Transverse colon (tissue), 4 donors: ENCODE measurements around the gene SCN2A. TPM values are rescaled to one million over a fixed set of nuclear protein-coding genes. Genes with fewer than 3 reads are reported as not detected.
A peak's percentile ranks its signal among the peaks of the same experiment; 100 is the strongest.

Experiments used
- DNase-seq: peaks from one replicate; pipeline ENCODE4 v3.0.0-alpha.2; 2019
- H3K27ac ChIP-seq, 4 donors: fragments of 200-600 bp; sonication (generic); 2 replicates each; pipeline ENCODE4 v1.5.1; 2016 to 2018; ENCODE audit warnings: inconsistent platforms in 4 of 4
- H3K27me3 ChIP-seq: fragments of 200-600 bp; sonication (generic); 2 replicates; pipeline ENCODE4 v1.5.1; 2017; ENCODE audit warnings: inconsistent platforms
- H3K36me3 ChIP-seq, 4 donors: fragments of 200-600 bp; sonication (generic); 2 replicates each; pipeline ENCODE4 v1.5.1; 2017 to 2019; ENCODE audit warnings: inconsistent platforms in 4 of 4
- H3K4me1 ChIP-seq, 4 donors: fragments of 200-600 bp; sonication (generic); 2 replicates each; pipeline ENCODE4 v1.5.1; 2017 to 2020; ENCODE audit warnings: inconsistent platforms in 4 of 4
- H3K4me3 ChIP-seq, 4 donors: fragments of 200-600 bp; sonication (generic); 1 replicate in 1 of 4; 2 replicates in 3 of 4; pipeline versions ENCODE4 v1.5.1 to v1.6.1; 2017 to 2019; ENCODE audit warnings: inconsistent platforms in 4 of 4
- H3K9me3 ChIP-seq, 2 donors: fragments of 200-600 bp; sonication (generic); 2 replicates each; pipeline ENCODE4 v1.5.1; 2017 to 2019; ENCODE audit warnings: inconsistent platforms in 2 of 2
- EP300 ChIP-seq: sonication (generic); formaldehyde crosslinking; IDR thresholded peaks from one replicate; pipeline ENCODE4 v1.6.1; 2017; ENCODE audit warnings: antibody characterized with exemption, low read depth
- POLR2A ChIP-seq: fragments of 450-650 bp; IDR thresholded peaks from one replicate; pipeline ENCODE4 v1.6.1; 2016; ENCODE audit warnings: antibody characterized with exemption, mild to moderate bottlenecking, moderate library complexity
- POLR2AphosphoS5 ChIP-seq, 3 donors: sonication (generic); formaldehyde crosslinking; IDR thresholded peaks; one replicate each; pipeline ENCODE4 v1.6.1; 2016; ENCODE audit warnings: antibody characterized with exemption in 3 of 3
- WGBS, 2 donors: methylation state at CpG; one replicate each; pipeline ENCODE4 v1.1.5; 2018; ENCODE audit warnings: low coverage in 1 of 2; 5-methylcytosine and 5-hydroxymethylcytosine counted together
- in situ Hi-C, 4 donors: fragments of 200-750 bp; cut with MboI; loops; one replicate each; pipeline versions ENCODE4 v1.15.0 to v1.15.1; 2017; ENCODE audit warnings: low sequenced_read_pairs in 3 of 4, low pct_ligation_motif_present in 1 of 4, low pct_unique_long_range_greater_than_20kb in 1 of 4
- intact Hi-C: fragments of 100-400 bp; cut with DNase I; formaldehyde crosslinking; loops from one replicate; pipeline ENCODE4 v1.15.1; 2023; ENCODE audit warnings: low total_unique reads
- total RNA-seq, 4 donors: library from RNA; depleted of rRNA; stranded (reverse); fragments of >200 nt; gene quantifications; one replicate each; pipeline ENCODE4 v1.1.0, GENCODE V29; 2016
- TF ChIP-seq, protein P1 (sequence below), 5 experiments: fragments of 200-600 bp in 3 of 5; fragments of 450-650 bp in 2 of 5; sonication (generic) in 3 of 5; IDR thresholded peaks; 1 replicate in 2 of 5; 2 replicates in 3 of 5; pipeline ENCODE4 v1.5.1; 2016 to 2017; ENCODE audit warnings: antibody characterized with exemption in 5 of 5, inconsistent platforms in 3 of 5, mild to moderate bottlenecking in 2 of 5, moderate library complexity in 1 of 5

Gene SCN2A
- total RNA-seq, 4 donors from 2014 or later = 0.14 to 0.32 TPM; not detected in 2

DNA sequence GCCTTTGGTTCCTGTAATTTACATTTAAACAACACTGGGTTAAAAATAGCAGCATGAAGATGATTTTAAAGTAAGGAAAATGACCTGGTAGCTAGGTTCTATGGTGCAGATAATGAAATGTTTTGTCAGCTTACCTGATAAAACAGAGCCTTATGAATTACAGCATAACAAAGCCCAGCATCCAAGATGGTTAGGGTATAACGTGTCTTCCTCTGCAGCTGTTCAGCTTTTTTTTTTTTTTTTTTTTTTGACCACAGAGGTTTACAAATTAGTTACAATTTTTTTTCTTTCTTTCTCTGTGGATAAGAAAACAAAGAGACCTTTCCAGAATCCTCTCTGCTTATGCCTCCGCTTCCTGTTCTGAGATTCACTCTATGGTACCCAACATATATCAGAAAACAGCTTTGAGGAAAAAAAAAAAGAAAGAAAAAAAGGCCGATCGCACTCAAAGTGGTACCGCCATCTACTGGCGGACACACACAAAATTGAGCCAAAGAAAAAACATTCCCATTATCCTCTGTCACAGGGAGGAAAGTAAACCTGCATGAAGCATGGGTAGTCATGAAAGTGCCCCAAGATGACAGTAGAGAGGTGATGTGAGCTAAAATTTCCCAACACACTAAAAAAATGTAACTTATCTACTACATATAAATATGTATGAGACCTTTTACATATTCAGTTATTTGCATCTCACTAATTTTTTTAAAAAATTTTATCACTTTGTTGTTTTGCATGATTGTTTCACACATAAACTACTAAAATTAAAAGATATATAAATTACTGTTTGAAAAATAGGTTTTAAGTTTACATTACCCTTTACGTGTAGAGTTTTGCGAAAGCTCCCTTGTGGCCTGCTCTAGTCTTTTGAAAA lies 35.3 kb upstream of the SCN2A start, which contains the start of gene SCN3A:
Gene SCN3A (minus strand): TSS at position 362 of the 871 bp plus-strand sequence. CDS start 27,656 bp downstream, outside the sequence.
- H3K4me3 ChIP-seq = no peak within 1 kb of the TSS
- intact Hi-C loops (no loop called here), in situ Hi-C loops (loop anchor here in 2 of 4 donors (25.0 kb wide), 1 partner anchor 192 kb away; no protein-coding TSS in a partner anchor)
- no peaks in the 10 kb centered on the region for H3K9me3 ChIP-seq
- no peaks in the 10 kb centered on the region for H3K4me1 ChIP-seq
- no peak within 1 kb of the TSS for H3K27ac ChIP-seq
- H3K36me3 ChIP-seq = no peaks in the 10 kb centered on the region
- no peaks in the 10 kb centered on the region for H3K27me3 ChIP-seq
- peak; percentile 16 for DNase-seq
- no peak for TF ChIP-seq POLR2AphosphoS5 (IDR thresholded peaks at IDR 0.05)
- TF ChIP-seq, protein P1, sequence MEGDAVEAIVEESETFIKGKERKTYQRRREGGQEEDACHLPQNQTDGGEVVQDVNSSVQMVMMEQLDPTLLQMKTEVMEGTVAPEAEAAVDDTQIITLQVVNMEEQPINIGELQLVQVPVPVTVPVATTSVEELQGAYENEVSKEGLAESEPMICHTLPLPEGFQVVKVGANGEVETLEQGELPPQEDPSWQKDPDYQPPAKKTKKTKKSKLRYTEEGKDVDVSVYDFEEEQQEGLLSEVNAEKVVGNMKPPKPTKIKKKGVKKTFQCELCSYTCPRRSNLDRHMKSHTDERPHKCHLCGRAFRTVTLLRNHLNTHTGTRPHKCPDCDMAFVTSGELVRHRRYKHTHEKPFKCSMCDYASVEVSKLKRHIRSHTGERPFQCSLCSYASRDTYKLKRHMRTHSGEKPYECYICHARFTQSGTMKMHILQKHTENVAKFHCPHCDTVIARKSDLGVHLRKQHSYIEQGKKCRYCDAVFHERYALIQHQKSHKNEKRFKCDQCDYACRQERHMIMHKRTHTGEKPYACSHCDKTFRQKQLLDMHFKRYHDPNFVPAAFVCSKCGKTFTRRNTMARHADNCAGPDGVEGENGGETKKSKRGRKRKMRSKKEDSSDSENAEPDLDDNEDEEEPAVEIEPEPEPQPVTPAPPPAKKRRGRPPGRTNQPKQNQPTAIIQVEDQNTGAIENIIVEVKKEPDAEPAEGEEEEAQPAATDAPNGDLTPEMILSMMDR (IDR thresholded peaks at IDR 0.05) = peak; percentile 27 to 64 (median 56)
- WGBS, 2 donors = 15 to 23% methylated on average over 8 of the region's 8 CpGs

DNA sequence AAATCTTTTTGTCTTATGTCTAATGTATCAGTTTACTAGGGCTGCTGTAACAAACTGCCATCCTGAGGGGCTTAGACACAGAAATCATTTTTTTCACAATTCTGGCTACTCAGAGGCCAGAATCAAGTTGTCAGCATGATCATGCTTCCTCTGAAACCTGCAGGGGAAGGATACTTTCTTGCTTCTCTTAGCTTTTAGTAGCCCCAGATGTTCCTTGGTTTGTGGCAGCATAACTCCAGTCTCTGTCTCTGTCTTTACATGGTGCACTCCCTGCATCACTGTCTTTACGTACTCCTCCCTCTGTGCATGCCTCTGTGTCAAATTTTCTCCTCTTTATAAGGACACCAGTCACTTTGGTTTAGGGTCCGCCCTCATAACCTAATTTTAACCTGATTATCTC lies 33.3 kb upstream of the SCN2A start:
- WGBS, 2 donors = 77 to 84% methylated on average over 2 of the region's 2 CpGs
- no peak overlapping the region for H3K4me3 ChIP-seq
- H3K4me1 ChIP-seq = no peaks in the 10 kb centered on the region
- H3K9me3 ChIP-seq = no peaks in the 10 kb centered on the region
- intact Hi-C loops (no loop called here), in situ Hi-C loops (loop anchor here in 2 of 4 donors (25.0 kb wide), 1 partner anchor 194 kb away; no protein-coding TSS in a partner anchor)
- TF ChIP-seq EP300 (no peak), POLR2A (no peak), POLR2AphosphoS5 (IDR thresholded peaks at IDR 0.05) (no peak)
- TF ChIP-seq, protein P1 (IDR thresholded peaks at IDR 0.05) = no peak
- H3K27me3 ChIP-seq = no peaks in the 10 kb centered on the region
- H3K36me3 ChIP-seq = no peaks in the 10 kb centered on the region
- no peak overlapping the region for H3K27ac ChIP-seq
- no peak for DNase-seq

DNA sequence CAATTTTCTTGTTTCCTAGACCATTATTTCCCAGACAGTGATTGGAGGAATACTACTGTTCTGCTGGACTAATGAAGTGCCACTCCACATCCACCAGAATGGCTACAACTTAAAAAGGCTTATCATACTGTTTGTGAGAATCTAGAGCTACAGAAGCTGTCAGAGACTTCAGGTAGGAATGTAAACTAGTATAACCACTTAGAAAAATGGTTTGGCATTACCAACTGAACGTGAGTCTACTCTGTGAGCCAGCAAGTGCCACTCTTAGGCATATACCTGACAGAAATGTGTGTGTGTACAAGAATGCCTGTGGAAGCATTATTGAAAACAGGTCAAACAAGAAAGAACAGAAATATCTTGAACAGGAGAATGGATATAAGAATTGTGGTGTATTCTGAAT lies 31.1 kb upstream of the SCN2A start:
- H3K27ac ChIP-seq = no peak overlapping the region
- TF ChIP-seq EP300 = no peak
- no peak for TF ChIP-seq POLR2AphosphoS5 (IDR thresholded peaks at IDR 0.05)
- TF ChIP-seq, protein P1 (IDR thresholded peaks at IDR 0.05) = no peak
- no peak for TF ChIP-seq POLR2A
- H3K9me3 ChIP-seq = no peaks in the 10 kb centered on the region
- no peaks in the 10 kb centered on the region for H3K27me3 ChIP-seq
- intact Hi-C loops (no loop called here), in situ Hi-C loops (loop anchor here in 2 of 4 donors (25.0 kb wide), 1 partner anchor 196 kb away; no protein-coding TSS in a partner anchor)
- DNase-seq = no peak
- H3K4me3 ChIP-seq = no peak overlapping the region
- H3K4me1 ChIP-seq = no peaks in the 10 kb centered on the region
- 64 to 80% methylated on average over 1 of the region's 1 CpG for WGBS, 2 donors
- no peaks in the 10 kb centered on the region for H3K36me3 ChIP-seq

DNA sequence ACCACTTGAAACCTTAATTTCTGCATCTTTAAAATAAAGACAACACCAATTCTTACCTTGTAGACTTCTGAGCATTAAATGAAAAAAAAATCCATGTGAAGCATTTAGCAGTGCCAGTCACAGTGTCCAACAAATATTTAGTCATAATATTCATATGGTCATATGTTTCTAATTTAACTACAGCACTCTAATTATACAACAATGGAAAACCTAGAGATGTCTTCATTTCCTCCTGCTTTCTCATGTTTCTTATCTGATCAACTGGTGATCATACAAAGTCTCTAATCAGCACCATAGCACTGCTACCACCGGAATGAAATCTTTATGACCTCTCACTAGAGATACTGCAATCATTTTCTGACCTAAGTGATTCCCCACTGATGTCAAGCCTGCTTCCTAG lies 25.1 kb upstream of the SCN2A start:
- Histone ChIP-seq H3K4me1 (no peaks in the 10 kb centered on the region), H3K36me3 (no peaks in the 10 kb centered on the region), H3K4me3 (no peak overlapping the region), H3K9me3 (no peaks in the 10 kb centered on the region), H3K27ac (no peak overlapping the region), H3K27me3 (no peaks in the 10 kb centered on the region)
- WGBS, 2 donors = 50% methylated on average over 1 of the region's 1 CpG; no CpG with 5 or more reads in 1 of the 2 donors
- TF ChIP-seq, protein P1 (IDR thresholded peaks at IDR 0.05) = no peak
- TF ChIP-seq POLR2A (no peak), EP300 (no peak)
- no peak for DNase-seq
- in situ Hi-C loops = loop anchor here in 2 of 4 donors (25.0 kb wide), 1 partner anchor 202 kb away; no protein-coding TSS in a partner anchor
- intact Hi-C loops = no loop called here
